OCI-LY3 (cell line): ENCODE results near the gene RASIP1.

Experiments
- EZH2phosphoT487 ChIP-seq: fragments of 200-600 bp; shearing (Covaris generic); IDR thresholded peaks from 2 replicates; pipeline ENCODE4 v1.6.1; 2018; ENCODE audit warnings: antibody characterized with exemption, mixed run types, low read depth
- TF ChIP-seq, protein P1 (sequence below): fragments of 200-600, 300-600 bp; sonication (generic); IDR thresholded peaks from 2 replicates; pipeline ENCODE4 v1.5.1; 2014; ENCODE audit warnings: antibody characterized with exemption, low read length, low read depth

DNA sequence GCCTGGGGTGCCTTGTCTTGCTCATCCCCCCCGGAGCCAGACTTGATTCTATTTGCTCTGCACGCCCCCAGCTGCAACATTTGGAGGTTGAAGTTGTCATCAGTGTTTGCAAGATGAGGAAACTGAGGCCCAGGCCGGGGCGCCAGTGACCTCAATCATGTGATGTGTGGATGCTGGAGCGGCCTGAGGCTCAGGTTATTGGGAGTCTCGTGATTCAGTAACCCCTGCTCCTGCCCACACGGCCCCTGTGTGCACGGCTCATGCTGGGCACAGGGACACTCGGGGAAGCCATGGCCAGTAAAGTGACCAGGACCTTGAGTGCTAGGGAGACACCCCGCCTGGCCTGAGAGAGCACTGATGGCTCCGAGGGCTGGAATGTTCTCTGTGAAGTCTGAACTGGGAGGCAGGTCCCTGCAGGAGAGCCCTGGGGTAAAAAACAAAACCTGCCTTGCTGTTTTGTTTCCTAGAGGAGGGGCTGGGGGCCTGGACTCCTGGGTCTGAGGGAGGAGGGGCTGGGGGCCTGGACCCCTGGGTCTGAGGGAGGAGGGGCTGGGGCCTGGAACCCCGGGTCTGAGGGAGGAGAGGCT, 16.8 kb upstream of the RASIP1 start:
- TF ChIP-seq, protein P1, sequence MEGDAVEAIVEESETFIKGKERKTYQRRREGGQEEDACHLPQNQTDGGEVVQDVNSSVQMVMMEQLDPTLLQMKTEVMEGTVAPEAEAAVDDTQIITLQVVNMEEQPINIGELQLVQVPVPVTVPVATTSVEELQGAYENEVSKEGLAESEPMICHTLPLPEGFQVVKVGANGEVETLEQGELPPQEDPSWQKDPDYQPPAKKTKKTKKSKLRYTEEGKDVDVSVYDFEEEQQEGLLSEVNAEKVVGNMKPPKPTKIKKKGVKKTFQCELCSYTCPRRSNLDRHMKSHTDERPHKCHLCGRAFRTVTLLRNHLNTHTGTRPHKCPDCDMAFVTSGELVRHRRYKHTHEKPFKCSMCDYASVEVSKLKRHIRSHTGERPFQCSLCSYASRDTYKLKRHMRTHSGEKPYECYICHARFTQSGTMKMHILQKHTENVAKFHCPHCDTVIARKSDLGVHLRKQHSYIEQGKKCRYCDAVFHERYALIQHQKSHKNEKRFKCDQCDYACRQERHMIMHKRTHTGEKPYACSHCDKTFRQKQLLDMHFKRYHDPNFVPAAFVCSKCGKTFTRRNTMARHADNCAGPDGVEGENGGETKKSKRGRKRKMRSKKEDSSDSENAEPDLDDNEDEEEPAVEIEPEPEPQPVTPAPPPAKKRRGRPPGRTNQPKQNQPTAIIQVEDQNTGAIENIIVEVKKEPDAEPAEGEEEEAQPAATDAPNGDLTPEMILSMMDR = no peak
- TF ChIP-seq EZH2phosphoT487 = no peak
